Lung (tissue), 12 donors: ENCODE results near the gene OPCML. TPM values are rescaled to one million over a fixed set of nuclear protein-coding genes. Genes with fewer than 3 reads are reported as not detected.

ENCODE experiments used
- ATAC-seq: fragments of 200-7000 bp; cut with Tn5 transposase; one replicate; pipeline ENCODE4 v1.9.1; 2020; ENCODE audit warnings: moderate number of reproducible peaks; ENCODE audit not compliant: insufficient read depth, low FRiP score
- DNase-seq, 3 donors: peaks; one replicate each; pipeline ENCODE4 v3.0.0-alpha.2; 2013 to 2017
- H3K27ac ChIP-seq, 2 donors: one replicate each; pipeline ENCODE4 v1.5.1; 2013; ENCODE audit warnings: mild to moderate bottlenecking in 2 of 2, moderate library complexity in 2 of 2, control low read depth in 1 of 2, inconsistent platforms in 1 of 2, low read depth in 1 of 2, low read length in 1 of 2
- H3K27me3 ChIP-seq, 3 donors: one replicate each; pipeline ENCODE4 v1.5.1; 2013; ENCODE audit warnings: low read length in 2 of 3; ENCODE audit not compliant: control insufficient read depth in 3 of 3, insufficient read depth in 3 of 3
- H3K36me3 ChIP-seq, 4 donors: one replicate each; pipeline ENCODE4 v1.5.1; 2013; ENCODE audit warnings: low read length in 4 of 4, mild to moderate bottlenecking in 1 of 4, moderate library complexity in 1 of 4; ENCODE audit not compliant: control insufficient read depth in 4 of 4, insufficient read depth in 4 of 4
- H3K4me1 ChIP-seq, 5 donors: one replicate each; pipeline ENCODE4 v1.5.1; 2013; ENCODE audit warnings: low read length in 5 of 5, mild to moderate bottlenecking in 2 of 5, moderate library complexity in 1 of 5; ENCODE audit not compliant: control insufficient read depth in 5 of 5, insufficient read depth in 5 of 5
- H3K4me3 ChIP-seq: one replicate; pipeline ENCODE4 v1.5.1; 2013; ENCODE audit warnings: mild to moderate bottlenecking, control low read depth, moderate library complexity
- H3K9ac ChIP-seq, 2 donors: one replicate each; pipeline ENCODE4 v1.5.1; 2013; ENCODE audit warnings: low read length in 2 of 2, control low read depth in 1 of 2; ENCODE audit not compliant: insufficient read depth in 1 of 2
- H3K9me3 ChIP-seq, 4 donors: one replicate each; pipeline ENCODE4 v1.5.1; 2013; ENCODE audit warnings: low read length in 3 of 4, mild to moderate bottlenecking in 1 of 4, moderate library complexity in 1 of 4; ENCODE audit not compliant: control insufficient read depth in 4 of 4, insufficient read depth in 3 of 4
- CTCF ChIP-seq: IDR thresholded peaks from 2 replicates; pipeline ENCODE4 v1.5.1; 2012; ENCODE audit warnings: mild to moderate bottlenecking; ENCODE audit errors: control extremely low read depth, extremely low read depth
- WGBS, 2 donors: extraction: QIAGEN DNeasy Blood & Tissue Kit; methylation state at CpG; one replicate each; pipeline ENCODE4 v1.1.7; 2013; 5-methylcytosine and 5-hydroxymethylcytosine counted together
- polyA plus RNA-seq, 2 donors: library from polyadenylated mRNA; stranded (reverse); fragments of 200-250 nt; gene quantifications; one replicate each; pipeline ENCODE4 v1.2.1, GENCODE V29; 2013
- total RNA-seq, 2 donors: library from RNA; depleted of rRNA in 1 of 2; stranded (reverse); fragments of >200 nt in 1 of 2; gene quantifications; one replicate each; pipeline ENCODE4 v1.2.1, GENCODE V29; 2014 to 2021
- donor health status: control.
- donor health status: control.
- donor health status: Bipolar disorder and iron deficiency.
- donor health status: healthy.
- donor health status: DM: yes; HTN: yes; CAD: no.

OPCML gene
- total and polyA plus RNA-seq, 4 donors: 0.49 to 0.74 TPM; not detected in 2

- no peak overlapping the region for H3K4me3 ChIP-seq
- no peaks in the 10 kb centered on the region for H3K27me3 ChIP-seq
- no peak overlapping the region for H3K9ac ChIP-seq
- WGBS, 2 donors: 70 to 86% methylated on average over 17 of the region's 17 CpGs
- no peak overlapping the region for H3K27ac ChIP-seq
- H3K36me3 ChIP-seq: no peaks in the 10 kb centered on the region
- H3K9me3 ChIP-seq: no peaks in the 10 kb centered on the region
- H3K4me1 ChIP-seq: no peaks in the 10 kb centered on the region
- no peak for TF ChIP-seq CTCF
- DNase-seq (no peak), ATAC-seq (no peak)
These were observed 551.0 kb downstream of the OPCML start for GRCh38 chr11:132981131-132981956.

- 67 to 84% methylated on average over 8 of the region's 8 CpGs for WGBS, 2 donors
- no peaks in the 10 kb centered on the region for H3K4me1 ChIP-seq
- H3K9me3 ChIP-seq: no peaks in the 10 kb centered on the region
- H3K4me3 ChIP-seq: no peak overlapping the region
- ATAC-seq (no peak), DNase-seq (no peak)
- no peak for TF ChIP-seq CTCF
- H3K27me3 ChIP-seq: no peaks in the 10 kb centered on the region
- H3K36me3 ChIP-seq: no peaks in the 10 kb centered on the region
- H3K9ac ChIP-seq: no peak overlapping the region
- no peak overlapping the region for H3K27ac ChIP-seq
These were observed 551.6 kb downstream of the OPCML start for GRCh38 chr11:132980670-132981069.

GRCh38 chr11:132977746-132978145 is 554.6 kb downstream of the OPCML start:
- no peak overlapping the region for H3K27ac ChIP-seq
- 83 to 89% methylated on average over 4 of the region's 4 CpGs for WGBS, 2 donors
- H3K9ac ChIP-seq: no peak overlapping the region
- ATAC-seq (no peak), DNase-seq (no peak)
- no peaks in the 10 kb centered on the region for H3K36me3 ChIP-seq
- no peak for TF ChIP-seq CTCF
- H3K4me1 ChIP-seq: no peaks in the 10 kb centered on the region
- no peaks in the 10 kb centered on the region for H3K27me3 ChIP-seq
- no peaks in the 10 kb centered on the region for H3K9me3 ChIP-seq
- H3K4me3 ChIP-seq: no peak overlapping the region
